ENCODE data around the gene TBC1D22A.

DNA sequence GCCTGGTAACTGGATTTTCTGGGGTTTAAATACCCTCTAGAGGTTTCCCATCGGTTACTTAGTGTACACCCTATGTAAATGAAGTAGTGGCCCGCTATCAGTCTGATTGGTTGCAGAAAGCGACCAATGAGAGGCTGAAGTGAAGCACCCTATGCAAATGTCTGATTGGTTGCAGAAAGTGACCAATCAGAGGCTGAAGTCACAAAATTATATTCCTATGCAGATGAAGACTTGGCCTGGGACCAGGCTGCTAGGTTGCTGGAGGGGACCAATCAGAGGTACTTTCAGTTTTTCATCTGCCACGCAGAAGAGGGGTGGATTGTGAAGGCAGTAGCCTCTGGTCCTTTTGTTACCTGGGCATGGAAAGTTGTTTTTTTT lies 134.8 kb downstream of the TBC1D22A start:
- TF ChIP-seq, protein P1, sequence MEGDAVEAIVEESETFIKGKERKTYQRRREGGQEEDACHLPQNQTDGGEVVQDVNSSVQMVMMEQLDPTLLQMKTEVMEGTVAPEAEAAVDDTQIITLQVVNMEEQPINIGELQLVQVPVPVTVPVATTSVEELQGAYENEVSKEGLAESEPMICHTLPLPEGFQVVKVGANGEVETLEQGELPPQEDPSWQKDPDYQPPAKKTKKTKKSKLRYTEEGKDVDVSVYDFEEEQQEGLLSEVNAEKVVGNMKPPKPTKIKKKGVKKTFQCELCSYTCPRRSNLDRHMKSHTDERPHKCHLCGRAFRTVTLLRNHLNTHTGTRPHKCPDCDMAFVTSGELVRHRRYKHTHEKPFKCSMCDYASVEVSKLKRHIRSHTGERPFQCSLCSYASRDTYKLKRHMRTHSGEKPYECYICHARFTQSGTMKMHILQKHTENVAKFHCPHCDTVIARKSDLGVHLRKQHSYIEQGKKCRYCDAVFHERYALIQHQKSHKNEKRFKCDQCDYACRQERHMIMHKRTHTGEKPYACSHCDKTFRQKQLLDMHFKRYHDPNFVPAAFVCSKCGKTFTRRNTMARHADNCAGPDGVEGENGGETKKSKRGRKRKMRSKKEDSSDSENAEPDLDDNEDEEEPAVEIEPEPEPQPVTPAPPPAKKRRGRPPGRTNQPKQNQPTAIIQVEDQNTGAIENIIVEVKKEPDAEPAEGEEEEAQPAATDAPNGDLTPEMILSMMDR (IDR thresholded peaks at IDR 0.05) = no peak
- TF ChIP-seq EZH2 (IDR thresholded peaks at IDR 0.05) = no peak

Data from neural progenitor cell (in vitro differentiated cells).